CD4-positive, alpha-beta T cell treated with Interleukin-6 for 4 hours (primary cell): Measurements from ENCODE around the gene KCNS3.
A peak's percentile ranks its signal among the peaks of the same experiment; 100 is the strongest.

Experiments used
- DNase-seq: peaks from one replicate; pipeline ENCODE4 v3.0.0-alpha.2; 2020; ENCODE audit warnings: mixed read lengths

KCNS3 gene, protein sequence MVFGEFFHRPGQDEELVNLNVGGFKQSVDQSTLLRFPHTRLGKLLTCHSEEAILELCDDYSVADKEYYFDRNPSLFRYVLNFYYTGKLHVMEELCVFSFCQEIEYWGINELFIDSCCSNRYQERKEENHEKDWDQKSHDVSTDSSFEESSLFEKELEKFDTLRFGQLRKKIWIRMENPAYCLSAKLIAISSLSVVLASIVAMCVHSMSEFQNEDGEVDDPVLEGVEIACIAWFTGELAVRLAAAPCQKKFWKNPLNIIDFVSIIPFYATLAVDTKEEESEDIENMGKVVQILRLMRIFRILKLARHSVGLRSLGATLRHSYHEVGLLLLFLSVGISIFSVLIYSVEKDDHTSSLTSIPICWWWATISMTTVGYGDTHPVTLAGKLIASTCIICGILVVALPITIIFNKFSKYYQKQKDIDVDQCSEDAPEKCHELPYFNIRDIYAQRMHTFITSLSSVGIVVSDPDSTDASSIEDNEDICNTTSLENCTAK

DNA sequence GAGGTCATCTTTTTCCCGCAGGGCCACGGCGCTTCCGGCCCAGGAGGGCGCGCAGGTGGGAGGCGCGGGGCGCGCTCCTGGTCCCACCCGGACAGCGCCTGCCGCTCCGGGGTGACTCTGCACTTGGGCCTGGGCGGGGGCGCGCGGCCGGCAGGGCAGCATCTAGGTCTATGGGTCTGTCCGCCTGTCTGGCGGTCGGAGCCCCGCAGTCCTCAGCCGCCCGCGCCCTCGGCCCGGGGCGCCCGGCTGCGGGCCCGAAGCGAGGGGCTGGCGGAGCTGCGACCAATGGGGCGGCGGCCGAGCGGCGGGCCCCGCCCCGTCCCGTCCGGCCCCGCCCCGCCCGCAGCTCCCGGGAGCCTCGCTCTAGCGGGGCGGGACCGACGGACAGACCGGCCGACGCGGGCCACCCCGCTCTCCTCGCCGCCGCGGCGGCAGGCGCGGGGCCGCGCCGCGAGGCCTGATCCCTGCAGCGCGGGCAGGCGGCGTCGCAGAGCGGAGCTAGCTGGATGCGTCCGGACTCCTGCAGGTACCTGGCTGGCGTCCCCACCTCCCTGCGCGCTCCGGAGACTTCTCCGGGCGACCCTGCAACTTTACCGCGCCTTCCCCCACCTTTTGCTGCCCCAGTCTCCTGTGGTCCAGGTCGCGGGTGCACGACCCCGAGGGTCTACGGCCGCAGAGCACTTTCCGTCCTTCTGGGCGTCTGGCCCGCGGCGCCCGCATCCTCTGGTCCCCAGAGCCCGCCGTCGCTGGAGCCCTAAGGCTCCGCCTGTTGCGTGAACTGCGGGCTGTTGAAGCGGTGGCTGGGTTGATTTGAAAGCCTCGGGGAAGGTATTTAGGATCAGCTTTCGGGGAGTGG is at the start of gene KCNS3:
Gene KCNS3 (plus strand): TSS at position 387 of the 856 bp plus-strand sequence. CDS start 52,342 bp downstream, outside the sequence.
- DNase-seq = no peak

DNA sequence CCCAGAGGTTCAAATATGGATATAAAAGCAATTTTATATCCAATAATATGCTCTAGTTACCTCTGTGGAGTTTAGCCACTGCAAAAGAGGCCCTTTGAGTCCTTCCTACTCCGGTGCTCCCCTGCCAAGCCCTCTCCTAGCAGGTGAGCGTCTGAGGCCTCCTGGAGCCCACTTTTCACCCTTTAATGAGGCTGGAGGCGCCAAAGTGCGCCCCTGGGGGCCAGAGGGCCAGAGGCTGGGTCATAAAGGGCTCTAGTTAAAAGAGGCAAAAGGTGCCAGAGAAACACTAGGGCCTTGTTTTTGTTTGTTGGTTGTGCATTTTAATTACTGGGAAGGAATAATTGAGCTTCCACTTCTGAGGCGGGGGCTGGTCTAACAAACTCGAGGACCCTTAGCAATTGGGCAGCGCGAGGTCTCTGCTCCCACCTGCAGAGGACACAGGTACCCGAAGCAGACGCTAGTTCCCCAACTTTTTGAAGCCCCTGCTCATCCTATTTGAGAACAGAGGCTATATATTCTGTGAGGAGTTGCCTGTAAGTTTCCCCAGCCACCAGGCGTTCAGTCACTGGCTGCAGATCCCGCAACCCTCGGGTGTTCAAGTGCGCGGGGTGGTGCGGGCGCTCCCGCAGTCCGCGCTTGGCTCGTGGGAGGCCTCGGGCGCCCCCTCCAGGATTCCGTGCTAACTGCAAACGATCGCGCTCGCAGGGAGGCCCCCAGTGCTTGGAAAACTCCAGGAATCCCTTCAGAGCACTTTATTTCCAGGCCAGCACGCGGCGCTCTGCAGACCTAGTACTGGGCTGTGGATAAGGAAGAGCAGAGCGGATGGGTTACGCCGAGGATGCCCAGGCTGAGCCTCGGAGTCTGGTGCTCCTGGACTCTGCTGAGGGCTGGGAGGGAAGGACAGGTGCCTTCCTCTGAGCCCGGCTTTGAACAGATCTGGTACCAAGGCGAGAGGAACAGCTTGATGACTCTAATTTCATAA is 48.1 kb upstream of the KCNS3 start:
- peak; percentile 26 for DNase-seq

DNA sequence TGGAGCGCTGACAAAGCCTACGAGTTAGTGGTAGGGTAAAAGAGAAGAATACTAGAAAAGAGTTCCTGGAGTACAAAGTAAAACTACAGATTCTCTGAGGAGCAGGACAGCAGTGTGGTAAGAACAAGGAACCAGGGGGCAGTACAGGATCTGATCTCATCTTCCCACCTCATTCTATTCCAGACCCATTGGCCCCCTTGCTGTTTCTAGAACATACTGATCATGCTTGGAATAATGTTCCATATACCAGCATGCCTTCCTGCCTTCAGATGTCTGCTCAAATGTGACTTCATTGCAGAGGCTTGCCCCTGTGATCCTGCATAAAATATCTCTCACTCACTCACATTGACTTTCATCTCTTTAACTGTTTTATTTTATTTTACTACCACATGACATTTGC is 43.0 kb upstream of the KCNS3 start:
- no peak for DNase-seq

DNA sequence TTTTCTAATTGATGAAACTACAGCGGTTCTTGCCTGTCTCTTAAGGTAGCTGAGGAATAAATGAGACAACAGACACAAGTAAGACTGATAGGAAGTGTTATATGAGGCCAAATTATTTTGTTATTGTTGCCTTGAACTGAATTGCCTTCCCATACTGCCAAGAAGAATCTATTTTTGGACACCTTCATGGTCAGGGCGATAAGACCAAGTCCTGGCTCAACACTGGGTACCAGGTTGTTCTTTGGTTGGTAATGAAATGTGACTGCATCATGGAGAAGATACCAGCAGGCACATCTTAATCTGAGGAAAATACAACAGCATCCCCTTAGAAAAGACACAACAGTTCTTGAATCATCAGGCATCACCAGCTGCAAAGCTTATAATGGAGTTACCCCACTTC is 38.5 kb upstream of the KCNS3 start:
- no peak for DNase-seq

DNA sequence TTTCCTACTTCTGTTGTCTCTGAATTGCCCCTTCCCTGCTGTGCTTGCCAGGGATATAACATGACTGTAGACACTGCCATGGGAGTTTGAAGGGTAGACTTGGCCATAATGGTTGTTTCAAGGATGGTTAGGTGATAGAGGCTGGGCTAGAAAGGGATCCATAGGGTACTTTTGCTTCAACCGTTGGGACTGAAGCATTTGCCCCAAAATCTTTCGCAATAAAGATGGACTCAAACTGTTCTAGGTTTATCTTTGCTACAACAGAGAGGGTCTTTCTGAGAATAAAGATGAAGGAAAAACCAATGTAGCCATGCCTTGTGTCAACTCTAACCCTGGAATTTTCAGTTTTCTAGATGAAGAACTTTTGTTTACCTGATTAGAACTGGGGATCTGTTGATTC is 35.0 kb upstream of the KCNS3 start:
- DNase-seq = no peak

DNA sequence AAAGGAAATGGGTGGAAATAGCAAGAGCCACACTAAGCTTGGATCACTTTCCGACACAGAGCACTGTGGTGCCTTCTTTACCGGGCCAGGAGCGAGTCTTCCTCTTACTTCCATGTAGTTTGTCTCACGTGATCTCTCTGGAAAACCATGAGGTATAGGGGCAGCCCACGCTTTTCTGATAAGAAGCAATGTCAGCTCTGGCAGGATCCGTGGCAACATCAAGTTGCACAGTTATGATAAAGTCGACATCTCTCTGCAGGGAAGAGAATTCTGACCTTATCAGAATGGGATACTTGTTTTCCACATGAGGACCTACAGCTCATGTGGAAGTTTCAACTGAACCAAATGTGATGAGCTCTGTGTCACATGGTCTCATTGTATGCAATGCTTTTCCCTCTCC is 32.7 kb upstream of the KCNS3 start:
- DNase-seq = no peak

DNA sequence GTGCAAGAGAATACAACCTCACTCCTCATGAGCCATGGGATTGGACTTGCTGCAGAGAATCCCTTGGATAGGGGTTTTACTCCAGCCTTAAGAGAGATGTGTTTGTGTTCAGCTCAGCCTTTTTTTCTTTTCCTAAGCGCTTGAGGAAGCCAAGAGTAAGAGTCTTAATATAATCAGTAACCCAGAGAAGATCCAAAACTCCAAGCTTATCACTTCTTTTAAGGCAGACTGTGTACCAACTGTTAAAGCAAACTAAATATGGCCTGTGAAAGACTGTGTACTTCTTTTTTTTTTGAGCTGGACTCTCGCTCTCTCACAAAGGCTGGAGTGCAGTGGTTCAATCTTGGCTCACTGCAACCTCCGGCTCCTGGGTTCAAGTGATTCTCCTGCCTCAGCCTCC is 31.8 kb upstream of the KCNS3 start:
- no peak for DNase-seq

DNA sequence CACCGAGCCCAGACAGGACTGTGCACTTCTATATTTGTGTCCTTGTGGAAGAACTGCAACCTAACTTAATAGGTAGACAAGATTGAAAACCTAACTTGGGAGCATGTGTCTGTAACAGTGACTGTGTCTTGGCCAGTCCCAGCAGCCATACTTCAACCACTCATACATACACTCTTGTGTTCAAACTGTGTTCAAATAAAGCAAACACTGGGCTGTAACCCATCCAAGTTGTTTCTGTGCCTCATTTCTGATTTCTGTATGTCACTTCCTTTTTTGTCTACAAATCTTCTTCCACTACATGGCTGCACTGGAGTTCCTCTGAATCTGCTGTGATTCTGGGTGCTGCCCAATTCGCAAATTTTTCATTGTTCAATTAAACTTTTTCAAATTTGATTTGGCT is 31.2 kb upstream of the KCNS3 start:
- no peak for DNase-seq

DNA sequence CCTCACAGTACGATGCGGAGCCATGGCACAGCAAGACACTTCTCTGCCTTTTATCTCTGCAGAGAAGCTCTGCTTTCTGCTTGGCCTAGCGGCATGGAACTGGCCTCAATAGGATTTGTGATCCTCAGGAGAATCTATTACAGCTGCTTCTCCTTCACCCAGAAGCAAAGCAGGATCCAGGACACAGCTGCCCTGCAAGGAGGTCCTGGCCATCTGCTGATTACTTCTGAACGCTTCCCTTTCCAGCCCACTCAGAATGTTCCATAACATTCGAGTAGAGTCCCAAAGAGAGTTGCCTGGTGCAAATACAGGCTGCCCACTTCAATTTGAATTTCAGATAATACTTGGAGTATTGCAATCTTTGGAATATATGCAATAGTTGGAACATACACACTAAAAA is 29.2 kb upstream of the KCNS3 start:
- no peak for DNase-seq

DNA sequence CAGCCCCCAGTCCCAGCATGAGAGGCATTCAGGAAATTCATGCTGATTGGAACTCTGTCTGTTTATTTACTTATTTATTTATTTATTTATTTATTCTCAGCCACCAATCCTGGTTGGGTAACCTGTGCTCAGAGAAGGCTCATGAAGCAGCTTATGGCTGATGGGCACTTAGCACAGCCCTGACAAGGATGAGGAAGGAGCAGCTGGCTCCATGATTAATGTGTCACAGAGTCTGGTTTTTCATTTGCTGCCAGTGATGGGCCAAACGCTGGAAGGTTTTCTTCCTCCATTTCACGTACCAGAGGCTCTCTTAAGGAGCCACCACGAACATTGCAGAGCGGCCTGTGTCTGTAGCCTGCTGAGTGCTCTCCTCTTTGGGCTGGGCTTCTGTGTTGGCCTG is 28.3 kb upstream of the KCNS3 start:
- no peak for DNase-seq

DNA sequence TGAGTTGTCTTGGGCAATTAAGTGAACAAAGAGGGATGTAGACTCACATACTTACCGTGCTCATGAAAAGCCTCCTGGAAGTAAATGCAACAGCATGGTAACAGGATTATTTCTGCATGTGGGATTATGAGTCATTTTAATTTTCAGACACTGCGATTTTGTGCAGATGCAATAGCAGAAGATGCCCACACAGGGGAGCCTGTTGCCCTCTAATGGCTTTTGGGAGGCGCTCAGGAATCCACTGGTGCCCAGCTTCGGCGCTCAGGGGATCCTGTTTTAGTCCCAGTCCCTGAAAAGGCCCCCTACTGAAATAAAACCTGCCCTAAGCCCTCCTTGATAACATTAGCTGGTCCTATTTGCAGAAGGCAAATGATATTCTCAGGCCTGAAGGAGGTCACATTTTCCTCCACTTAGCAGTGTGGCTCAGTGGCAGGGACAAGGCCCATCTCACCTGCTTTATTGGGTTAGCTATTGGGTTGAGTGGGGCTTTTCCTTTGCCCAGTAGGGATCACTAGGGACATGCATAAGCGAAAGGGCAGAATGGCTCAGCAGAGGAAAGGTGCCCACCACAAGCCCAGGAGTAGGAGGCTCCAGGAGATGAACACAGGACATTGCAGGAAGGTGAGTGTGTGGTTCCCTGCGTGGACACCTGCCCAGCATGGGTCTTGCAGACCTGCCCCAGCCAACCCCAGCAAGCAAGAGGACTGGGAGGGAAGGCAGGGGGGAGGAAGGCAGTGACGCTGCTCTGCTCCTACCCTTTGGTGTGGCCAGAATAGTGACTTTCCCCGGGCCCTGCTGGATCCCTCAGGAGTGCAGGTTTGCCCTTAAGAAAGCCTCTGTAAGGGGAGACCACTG is 26.5 kb upstream of the KCNS3 start:
- DNase-seq = no peak

DNA sequence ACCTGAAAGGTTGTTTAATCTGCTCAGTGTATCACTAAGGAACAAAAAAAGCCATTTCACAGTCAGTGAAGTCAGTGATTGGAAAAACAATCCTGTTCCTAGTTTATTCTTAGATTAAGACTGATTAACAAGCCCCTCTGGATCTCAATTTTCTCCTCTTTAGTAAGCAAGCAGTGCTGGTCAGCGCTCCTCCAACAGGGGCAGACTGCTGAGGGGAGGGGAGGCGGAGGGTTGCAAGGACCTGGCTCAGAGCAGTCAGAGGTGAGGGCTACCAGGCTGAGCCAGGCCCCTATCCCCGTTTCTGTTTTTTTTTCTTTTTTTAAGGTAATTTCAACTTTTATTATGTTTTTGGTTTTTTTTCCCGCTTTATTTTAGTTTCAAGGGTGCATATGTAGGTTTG is 24.7 kb upstream of the KCNS3 start:
- no peak for DNase-seq

DNA sequence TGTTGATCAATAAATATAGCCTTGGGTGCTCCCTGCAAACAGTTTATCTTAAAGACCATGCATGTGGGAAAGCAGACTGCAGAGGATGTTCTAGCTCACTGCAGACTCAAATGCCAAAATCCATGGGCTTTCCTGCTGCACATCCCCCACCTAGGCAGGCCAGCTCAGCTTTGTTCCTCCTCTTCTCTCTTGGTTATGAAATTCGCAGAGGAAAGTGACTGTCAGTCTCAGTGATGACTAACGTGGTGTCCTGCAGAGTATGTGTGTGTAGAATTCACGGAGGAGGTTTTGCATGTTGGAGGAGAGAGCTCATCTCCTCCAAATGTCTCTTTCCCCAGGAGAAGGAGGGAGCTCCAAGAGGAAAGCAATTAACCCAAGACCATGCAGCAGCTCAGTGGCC is 21.4 kb upstream of the KCNS3 start:
- DNase-seq = no peak

DNA sequence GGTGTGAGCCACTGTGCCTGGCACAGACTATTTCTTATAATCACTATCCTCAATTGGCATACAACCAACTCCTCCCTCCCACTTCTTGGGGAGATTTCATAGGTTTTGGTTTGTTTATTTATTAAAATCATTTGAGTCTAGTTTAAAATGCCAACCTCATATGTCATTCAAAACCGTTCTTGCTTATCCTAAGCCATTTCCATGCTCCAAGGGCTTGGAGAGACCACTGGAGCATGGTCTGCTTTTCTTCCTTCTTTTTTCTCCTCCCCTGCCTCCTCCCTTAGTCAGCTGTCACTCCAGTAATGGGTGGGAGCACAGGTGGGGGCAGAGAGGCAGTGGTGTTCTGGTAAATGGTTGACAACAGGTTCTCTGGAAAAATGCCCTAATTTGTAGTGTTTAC is 20.4 kb upstream of the KCNS3 start:
- no peak for DNase-seq

DNA sequence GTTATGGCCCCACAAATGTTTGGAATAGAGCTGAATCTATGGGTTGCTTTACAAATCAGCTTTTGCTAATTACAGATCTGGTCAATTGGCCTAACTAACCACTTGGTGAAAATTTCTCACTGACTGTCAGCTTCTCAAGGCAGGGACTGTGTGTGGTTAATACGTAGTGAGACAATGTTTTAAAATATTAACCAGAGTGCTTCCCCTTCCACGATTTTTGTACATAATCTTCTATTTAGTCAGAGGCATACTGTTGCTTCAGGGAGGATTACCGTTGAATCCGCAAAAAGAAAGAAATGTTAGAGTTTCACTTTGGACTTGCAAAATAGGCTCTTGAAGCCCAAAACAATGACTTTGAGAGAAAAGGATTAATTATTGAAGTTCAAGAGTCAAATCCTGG is 14.9 kb upstream of the KCNS3 start:
- DNase-seq = no peak

DNA sequence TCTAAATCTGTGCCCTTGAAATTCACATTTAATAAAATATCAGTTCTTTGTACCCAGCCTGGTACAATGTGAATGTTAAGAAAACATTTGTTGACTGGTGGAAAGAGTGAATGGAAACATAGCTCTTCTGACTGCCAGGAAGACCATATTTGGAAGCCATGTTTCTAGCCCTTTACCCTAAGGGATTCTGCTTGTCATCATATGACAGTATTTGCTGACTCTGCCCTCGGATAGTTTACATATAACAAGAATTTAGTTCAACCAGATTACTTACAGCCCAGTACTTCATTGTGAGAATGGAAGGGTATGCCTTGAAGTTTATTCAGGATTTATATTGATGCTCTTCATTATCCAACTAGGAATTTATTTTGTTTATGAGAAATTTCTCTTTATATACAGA is 13.8 kb upstream of the KCNS3 start:
- no peak for DNase-seq

DNA sequence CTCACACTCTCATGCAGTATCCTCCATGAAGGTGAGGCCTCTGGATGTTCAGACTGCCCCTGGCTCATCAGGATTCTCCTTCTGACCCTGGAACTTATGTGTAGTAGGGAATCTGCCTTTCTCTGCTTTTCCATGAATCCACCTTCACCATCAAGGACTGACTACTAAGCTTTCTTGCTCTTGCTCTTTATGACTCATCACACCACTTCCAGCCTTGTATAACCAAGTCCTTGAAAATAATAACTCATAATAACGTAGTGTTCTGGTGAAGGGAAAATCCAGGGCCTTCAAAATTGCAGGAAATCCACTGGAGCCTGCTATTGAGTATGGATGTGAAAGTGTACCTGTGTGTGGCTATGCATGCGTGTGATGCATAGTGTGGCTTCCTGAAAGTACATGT is 11.3 kb upstream of the KCNS3 start:
- DNase-seq = no peak

DNA sequence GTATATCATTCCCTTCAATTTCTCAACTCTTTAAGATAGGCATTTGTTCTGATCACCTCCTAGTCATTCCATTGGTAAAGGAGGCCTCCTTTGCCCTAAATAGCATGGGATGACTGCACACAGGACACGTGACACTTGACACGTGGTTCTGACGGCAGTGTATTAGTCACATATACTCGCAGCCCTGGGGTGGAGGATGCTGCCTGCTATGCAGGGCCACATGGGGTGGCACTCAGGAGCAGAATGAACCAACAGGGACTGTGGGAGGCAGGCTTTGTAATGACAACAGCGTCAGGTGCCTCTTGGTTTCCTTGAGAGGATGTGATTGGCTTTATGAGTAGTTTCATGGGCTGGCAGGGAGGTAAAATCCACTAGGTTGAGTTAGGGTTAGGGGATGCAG is 9.3 kb upstream of the KCNS3 start:
- no peak for DNase-seq

DNA sequence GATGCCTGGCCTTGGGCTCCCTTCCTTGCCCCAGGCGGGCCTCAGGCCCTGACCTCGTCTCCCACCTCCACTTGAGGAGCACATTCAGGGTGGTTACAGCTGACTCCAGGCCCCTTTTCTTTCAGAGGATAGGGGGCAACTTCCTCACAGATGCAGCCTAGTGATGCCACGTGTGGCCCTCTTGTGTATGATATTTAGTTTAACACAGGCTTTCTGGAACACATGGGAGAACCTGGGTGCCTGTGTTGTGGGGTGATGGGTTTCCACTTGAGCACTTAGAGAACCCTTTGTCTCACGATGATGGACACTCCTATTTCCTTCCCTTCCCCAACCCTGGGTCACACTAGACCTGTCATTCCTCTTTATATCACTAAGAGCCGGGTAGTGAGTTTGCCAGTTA is 6.8 kb upstream of the KCNS3 start:
- DNase-seq = no peak

DNA sequence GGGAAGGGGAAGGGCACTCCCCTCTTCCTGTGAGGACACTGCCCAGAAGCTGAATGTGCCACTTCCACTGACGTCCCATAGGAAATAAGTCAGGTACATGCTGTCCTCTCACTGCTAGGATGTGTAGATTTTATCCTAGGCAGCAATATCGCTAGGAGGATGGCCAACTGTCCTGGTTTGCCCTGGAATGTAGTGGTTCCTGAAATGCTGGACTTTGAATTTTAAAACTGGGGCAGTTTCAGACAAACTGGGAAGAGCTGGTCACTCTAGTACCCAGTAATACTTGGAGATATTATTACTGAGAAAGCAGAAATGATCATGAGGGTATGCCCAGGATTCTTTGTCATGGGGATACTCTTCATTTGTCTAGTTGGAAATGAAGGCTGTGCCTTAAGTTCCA is 5.4 kb upstream of the KCNS3 start:
- DNase-seq = no peak

DNA sequence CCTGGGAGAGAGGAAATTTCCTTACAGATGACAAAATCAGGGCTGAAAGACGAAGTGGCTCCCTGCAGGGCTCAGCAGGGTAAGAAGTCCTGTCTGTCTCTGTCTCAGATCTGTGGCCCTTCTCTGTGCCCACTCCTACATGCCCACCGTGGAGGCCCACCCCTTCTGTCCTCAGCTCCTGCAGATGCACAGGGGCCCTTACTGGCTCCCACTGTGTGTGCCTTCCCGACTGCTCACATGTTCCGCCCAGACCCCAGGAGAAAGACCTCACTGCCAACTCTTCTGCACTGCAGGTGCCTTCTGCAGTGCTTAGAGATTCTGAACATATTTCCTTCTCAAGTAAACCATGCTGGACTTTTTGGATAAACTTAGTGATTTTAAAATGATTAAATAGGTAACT is 1.9 kb upstream of the KCNS3 start:
- DNase-seq = no peak

DNA sequence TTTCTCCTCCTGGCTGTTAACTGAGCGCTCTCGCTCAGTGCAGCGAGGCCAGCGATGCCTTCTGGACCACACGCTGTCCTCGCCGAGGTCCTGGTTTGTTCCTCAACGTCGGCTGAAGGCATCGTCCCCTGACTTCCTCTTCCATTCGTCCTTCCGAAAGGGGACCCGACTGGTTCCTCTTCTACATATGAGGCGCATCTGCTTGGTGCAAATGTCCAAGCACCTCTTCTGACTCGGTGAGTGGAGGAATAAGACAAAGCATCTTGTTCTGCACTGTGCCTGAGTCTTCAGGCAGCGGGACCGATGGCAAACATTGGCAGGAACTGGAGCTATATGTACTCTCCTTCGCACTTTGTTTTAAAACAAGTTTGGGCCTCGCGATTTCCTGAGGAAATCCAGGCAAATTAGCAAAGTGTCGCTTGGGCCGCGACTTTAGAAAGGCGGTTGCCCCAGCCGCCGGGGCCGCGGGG is 621 bp upstream of the KCNS3 start:
- DNase-seq = no peak
